T-helper 9 cell (primary cell): ENCODE data around the gene HMGCS2.

Experiments used
- DNase-seq: peaks from one replicate; pipeline ENCODE4 v3.0.0-alpha.2; 2020
- total RNA-seq, 2 donors: gene quantifications; one replicate each; lab custom pipeline; 2026; lab: John Stamatoyannopoulos, UW

Gene HMGCS2
- 0 reads per million in 2 donors for total RNA-seq

DNA sequence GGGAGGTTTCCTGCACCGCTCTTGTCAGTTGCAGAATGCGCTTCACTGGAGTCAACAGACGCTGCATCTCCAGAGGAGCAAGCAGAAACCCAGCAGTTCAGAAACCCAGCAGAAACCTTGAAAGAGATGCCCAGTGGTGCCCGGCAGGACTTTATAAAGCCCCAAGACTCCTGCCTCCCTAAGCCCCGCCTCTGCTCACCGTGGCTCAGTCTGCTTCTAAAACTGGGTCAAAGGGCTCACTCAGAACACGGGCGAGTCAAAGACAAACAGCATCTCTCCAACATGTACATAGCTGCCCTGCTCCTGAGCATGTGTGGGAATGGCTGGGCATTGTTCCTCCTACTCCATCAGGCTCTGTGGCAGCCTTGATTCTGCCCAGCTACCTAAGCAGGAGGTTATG lies at the start of gene HMGCS2:
Gene HMGCS2 (minus strand): TSS at position 128 of the 400 bp plus-strand sequence. CDS start 61 bp downstream, at position 67.
- no peak for DNase-seq

DNA sequence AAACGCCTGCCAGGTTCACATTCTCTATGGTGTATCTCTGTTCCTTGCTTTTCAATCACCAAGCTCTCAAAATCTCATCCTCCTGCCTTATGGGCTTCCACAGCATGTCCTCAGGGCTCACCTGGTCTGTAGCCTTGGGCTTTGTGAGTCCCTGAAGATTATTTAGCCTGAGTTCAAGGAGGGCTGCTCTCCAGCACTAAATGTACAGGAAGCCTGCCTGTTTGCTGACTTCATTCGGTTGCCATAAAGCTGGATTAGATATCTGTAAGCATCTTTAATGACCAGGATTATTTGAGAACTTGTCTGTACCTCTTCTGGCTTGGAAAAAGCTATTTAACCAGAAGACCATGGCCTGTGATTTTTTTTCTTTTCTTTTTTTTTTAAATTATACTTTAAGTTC lies 49.5 kb upstream of the HMGCS2 start:
- no peak for DNase-seq

DNA sequence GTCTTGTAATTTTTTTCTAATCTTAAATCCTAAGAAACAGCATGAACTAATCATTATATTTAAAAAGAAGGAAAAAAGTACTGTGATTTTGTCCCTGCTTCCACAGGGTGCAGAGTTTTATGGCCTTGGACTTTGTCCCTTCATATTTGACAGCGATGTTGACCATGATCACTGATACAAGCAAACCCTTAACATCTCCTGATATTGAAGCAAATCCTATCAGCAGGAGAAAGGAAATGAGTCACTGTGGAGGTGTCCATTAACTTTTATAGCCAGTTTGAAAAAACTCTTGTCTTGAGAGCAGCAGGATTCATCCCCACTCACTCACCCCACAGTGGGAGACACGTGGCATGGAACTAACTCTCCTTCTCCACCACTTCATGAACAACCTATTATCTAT lies 47.7 kb upstream of the HMGCS2 start:
- DNase-seq = no peak

GRCh38 chr1:119815928-119816327 lies 47.2 kb upstream of the HMGCS2 start:
- no peak for DNase-seq

GRCh38 chr1:119815361-119815760 lies 46.7 kb upstream of the HMGCS2 start:
- no peak for DNase-seq

DNA sequence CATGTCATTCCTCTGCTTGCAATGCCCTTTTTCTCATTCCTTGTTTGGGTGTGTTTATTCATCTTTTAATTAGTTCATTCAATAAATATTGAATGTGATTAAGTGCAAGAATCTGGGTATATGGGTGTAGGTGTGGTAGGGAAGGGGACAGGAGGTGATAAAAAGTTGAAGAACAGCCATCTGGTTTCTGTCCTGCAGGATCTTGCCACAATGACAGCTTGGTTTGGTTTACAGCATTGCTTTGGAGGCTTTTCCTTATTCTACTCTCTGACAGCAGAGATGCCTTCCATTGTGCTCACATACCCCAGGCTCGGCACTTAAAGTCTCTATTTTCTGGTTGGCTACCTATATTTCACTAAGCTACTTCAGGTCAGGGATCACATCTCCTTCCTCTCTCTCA lies 45.6 kb upstream of the HMGCS2 start:
- DNase-seq = no peak

- no peak for DNase-seq
Observed at GRCh38 chr1:119811985-119812557, 43.4 kb upstream of the HMGCS2 start.

- no peak for DNase-seq
Observed at GRCh38 chr1:119811387-119811786, 42.7 kb upstream of the HMGCS2 start, which contains the start of gene REG4. TSS of gene REG4 (minus strand) at chr1:119811460. CDS start at chr1:119808769, 2,691 bp downstream.

DNA sequence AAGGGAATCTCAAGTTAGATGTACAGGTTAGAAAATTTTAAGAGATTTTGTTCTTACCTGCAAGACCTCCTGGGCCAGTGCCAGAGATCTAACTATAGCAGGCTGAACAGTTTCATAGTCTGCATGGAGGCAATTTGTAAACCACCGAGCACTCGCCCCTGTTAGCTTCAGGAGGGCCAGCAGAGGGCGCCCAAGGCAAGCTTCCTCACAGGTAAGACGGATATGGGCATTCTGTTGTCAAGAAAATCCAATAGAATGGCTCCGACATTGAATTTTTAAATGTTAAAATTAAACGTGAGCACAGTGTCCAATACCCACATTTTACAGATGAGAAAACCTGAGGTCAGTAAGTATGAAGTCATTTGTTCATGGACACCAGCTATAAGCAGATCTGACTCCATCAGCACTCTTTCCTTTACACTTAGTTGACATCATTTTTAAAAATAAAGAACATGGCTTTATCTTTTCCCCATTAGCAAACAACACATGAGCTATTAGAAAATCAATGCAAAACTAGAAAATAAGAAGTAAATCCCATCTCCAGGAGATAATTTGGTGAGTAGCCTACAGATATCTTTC lies 40.4 kb upstream of the HMGCS2 start:
- peak; percentile 49 for DNase-seq

DNA sequence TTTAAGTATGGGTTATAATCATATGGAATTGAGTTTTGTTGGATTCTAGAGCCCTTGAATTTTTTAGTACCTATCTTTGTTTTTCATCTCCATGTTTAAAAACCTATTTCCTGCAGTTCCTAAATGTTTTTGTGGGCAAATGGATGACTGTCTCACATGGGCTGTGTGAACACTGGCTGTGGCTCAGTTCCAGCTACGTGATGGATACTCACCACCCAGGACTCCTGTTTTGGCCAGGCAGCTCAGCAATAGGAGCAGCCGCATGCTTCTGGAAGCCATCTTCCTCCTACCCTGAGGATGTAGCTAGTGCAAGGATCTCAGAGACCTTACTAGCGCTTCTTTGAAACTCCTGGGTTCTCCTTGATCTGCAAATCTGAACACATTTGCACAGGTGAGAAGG lies 39.8 kb upstream of the HMGCS2 start:
- DNase-seq = no peak

DNA sequence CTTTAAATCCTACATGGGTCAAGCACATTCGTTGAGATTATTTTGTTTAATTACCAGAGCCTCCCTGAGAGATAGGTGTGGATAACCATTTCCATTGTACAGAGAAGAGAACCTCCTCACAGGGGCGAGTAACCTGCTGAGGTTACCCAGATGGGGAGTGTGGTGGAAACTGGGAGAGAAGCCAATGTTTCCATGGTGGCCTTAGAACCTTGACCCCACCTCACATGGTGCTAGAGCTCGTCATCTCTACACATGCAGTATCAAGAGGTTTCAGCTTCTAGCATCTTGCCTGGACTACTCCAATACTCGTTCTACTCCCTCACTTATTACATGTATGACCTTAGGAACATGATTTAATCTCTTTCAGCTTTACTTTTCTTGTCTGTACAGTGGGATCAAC lies 37.8 kb upstream of the HMGCS2 start:
- no peak for DNase-seq

DNA sequence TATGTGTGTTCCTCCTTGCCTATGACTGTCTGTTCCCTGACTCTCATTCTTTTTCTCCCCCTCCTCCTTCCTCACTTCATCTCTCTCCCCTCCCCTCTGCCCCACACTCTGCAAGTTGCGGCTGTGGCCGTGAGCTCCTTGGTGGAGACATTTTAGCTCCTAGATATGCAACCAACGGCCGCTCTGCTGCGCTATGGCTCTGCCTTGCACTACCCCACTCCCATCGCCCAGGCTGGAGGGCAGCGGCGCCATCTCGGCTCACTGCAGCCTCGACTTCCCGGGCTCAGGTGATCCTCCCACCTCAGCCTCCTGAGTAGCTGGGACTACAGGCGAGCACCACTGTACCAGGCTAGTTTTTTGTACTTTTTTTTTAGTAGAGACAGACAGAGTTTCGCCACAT lies 37.0 kb upstream of the HMGCS2 start:
- no peak for DNase-seq

DNA sequence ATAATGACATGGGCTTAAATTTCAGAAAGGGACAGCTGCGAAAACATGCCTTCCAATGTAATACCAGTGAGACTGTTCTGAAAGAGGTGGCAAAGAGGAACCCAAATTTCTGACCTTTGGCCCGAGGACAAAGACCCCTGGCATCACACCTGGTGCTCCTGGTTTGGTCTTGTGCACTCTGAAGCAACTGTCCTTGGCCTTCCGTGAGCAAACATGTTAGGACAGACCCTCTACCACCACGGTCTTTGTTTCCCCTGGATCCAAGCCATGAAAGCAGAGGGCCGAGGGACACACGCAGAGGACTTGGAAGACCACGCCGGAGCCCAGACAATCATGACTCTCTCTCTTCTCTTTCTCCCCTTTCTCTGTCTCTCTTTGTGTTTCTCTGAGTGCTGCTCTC lies 36.5 kb upstream of the HMGCS2 start:
- DNase-seq = no peak

- no peak for DNase-seq
Observed at GRCh38 chr1:119799599-119800177, 31.0 kb upstream of the HMGCS2 start.

GRCh38 chr1:119799003-119799402 lies 30.3 kb upstream of the HMGCS2 start:
- no peak for DNase-seq

DNA sequence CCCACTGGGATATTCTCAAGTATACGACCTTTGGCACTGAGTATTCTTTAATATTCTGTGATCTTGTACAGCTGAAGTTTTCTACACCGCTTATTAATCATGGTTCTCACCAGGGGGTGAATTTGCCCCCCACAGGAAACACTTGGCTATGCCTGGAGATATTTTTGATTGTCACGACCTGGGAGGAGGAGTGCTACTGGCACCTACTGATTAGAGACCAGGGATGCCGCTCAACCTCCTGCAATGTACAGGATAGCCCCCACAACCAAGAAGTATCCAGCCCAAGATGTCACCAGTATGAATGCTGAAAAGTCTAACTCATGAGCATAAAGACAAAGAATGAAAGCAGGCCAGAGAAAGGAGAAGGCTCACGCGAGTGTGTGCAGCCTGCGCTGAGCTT lies 28.9 kb upstream of the HMGCS2 start:
- no peak for DNase-seq

- no peak for DNase-seq
Observed at GRCh38 chr1:119797162-119797561, 28.5 kb upstream of the HMGCS2 start.

GRCh38 chr1:119795261-119796200 lies 26.8 kb upstream of the HMGCS2 start:
- DNase-seq = no peak

GRCh38 chr1:119794876-119795240 lies 26.2 kb upstream of the HMGCS2 start:
- DNase-seq = no peak

DNA sequence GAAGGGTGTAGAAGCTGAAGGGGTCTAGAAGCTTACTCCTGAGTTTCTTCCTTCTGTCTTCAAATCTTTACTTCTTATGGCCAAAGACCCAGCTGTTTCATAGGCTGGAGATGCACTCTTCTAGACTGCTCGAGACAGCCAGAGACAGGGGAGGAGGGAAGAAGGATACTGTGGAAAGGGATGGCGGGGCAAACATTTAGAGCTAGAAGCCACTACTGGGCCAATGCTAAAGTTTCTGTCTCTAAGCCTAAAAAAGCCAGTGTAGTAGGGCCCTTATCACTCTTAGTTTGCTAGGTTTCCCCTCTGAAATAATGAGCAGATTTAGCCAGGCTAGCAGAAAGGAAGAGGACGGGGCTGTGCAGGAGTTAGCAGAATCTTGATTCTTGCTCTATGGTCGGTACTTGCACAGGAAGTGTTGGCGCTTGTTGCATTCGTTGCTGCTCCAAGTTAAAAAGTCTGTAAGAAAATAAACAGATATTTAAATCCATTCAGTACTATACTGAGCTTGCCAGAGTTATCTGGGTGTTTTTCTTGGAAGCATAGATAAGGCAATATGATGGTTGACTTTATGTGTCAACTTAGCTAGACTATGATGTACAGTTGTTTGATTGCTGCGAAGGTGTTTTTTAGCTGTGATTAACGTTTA lies 25.6 kb upstream of the HMGCS2 start:
- DNase-seq = no peak

DNA sequence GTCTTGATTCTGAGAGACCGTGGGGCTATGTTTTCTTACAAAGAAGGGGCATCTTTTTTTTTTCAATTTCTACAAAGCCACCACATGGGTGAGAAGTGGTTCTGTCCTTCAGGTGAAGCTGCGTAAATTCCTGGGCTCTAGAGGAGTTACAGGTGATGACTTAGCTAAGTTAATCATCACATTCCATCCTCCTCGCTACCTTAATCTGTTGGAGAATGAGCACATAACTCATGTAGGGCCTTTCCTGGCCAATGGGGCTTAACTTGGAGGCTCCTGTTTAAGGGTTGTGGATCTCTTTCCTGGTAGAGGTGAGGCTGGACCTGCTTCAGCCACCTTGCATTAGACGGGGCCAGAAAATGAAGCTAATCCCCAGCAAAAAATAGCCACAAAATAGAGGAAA lies 22.7 kb upstream of the HMGCS2 start:
- DNase-seq = no peak

DNA sequence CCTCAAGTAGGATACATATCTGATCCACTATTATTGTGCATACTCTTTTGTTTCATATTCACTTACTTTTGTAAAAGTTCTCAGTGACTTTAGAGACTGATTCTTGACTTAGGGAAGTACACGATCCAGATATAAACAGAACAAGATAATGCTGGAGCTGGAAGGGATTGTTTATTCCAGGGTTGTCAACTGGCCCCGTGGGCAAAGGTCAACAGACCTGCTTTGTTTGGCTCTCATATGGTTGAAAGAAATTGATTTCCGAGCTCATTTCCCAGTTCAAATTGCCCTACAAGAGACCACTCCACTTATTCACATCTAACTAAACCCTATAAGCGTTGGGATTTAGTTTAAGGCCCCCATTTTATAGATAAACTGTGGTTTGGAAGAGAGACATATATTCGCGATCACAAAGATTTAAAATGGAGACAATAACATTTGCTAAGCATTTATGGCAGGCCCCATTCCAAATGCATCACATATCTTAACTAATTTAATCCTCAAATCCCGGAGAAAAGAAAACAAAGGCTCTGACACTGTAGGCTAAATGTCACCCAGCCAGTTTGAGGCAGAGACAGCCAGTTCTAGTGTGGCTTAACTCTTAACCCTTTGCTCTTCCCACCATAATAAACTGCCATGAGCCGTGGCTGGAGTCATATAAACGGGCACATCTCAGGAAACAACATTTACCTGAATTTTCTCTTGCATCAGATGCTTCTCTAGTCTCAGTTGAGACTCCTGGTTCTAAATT lies 21.9 kb upstream of the HMGCS2 start:
- DNase-seq = no peak
